Body of pancreas (tissue), 4 donors: Measurements from ENCODE around the gene RBM10. TPM values are rescaled to one million over a fixed set of nuclear protein-coding genes. Genes with fewer than 3 reads are reported as not detected.
A peak's percentile ranks its signal among the peaks of the same experiment; 100 is the strongest.

Source experiments
- ATAC-seq: fragments of 150-250 bp; one replicate; pipeline ENCODE4 v1.9.1; 2016
- DNase-seq, 4 donors: peaks; one replicate each; pipeline ENCODE4 v3.0.0-alpha.2; 2019
- H3K27ac ChIP-seq, 4 donors: fragments of 200-600 bp; sonication (generic); 1 replicate in 3 of 4; 2 replicates in 1 of 4; pipeline versions ENCODE4 v1.5.1 to v1.6.1; 2016 to 2019; ENCODE audit warnings: mild to moderate bottlenecking in 1 of 4, mixed read lengths in 1 of 4, moderate library complexity in 1 of 4
- H3K27me3 ChIP-seq, 2 donors: fragments of 200-600 bp; sonication (generic); one replicate each; pipeline ENCODE4 v1.6.0; 2016; ENCODE audit warnings: mild to moderate bottlenecking in 1 of 2
- H3K36me3 ChIP-seq, 2 donors: fragments of 200-600 bp; sonication (generic); replicated peaks in 1 of 2; 2 replicates each; pipeline ENCODE4 v1.5.1; 2016; ENCODE audit warnings: low read depth in 2 of 2; ENCODE audit not compliant: insufficient read depth in 1 of 2
- H3K4me1 ChIP-seq: fragments of 200-600 bp; sonication (generic); one replicate; pipeline ENCODE4 v1.6.0; 2016
- H3K4me3 ChIP-seq, 2 donors: fragments of 200-600 bp; sonication (generic); 1 replicate in 1 of 2; 2 replicates in 1 of 2; pipeline ENCODE4 v1.5.1; 2016 to 2019
- H3K9me3 ChIP-seq, 3 donors: fragments of 200-600 bp; sonication (generic); 1 replicate in 2 of 3; 2 replicates in 1 of 3; pipeline ENCODE4 v1.5.1; 2016
- POLR2A ChIP-seq, 3 donors: fragments of 450-650 bp; IDR thresholded peaks; one replicate each; pipeline ENCODE4 v1.6.1; 2016; ENCODE audit warnings: antibody characterized with exemption in 3 of 3, mild to moderate bottlenecking in 2 of 3
- WGBS, 2 donors: methylation state at CpG; one replicate each; pipeline ENCODE4 v1.1.5; 2017; 5-methylcytosine and 5-hydroxymethylcytosine counted together
- intact Hi-C: fragments of 100-400 bp; cut with DNase I; formaldehyde crosslinking; loops from one replicate; pipeline ENCODE4 v1.15.1; 2023
- total RNA-seq, 2 donors: library from RNA; depleted of rRNA; stranded (reverse); fragments of >200 nt; gene quantifications; one replicate each; pipeline ENCODE4 v1.1.0, GENCODE V29; 2016
- TF ChIP-seq, protein P1 (sequence below), 7 experiments: fragments of 450-650 bp in 4 of 7; fragments of 200-600 bp in 3 of 7; sonication (generic) in 3 of 7; IDR thresholded peaks; one replicate each; pipeline ENCODE4 v1.5.1; 2016 to 2019; ENCODE audit warnings: antibody characterized with exemption in 7 of 7

The RBM10 gene
- total RNA-seq, 2 donors from 2014 or later, result 16.1 to 29.0 TPM

DNA sequence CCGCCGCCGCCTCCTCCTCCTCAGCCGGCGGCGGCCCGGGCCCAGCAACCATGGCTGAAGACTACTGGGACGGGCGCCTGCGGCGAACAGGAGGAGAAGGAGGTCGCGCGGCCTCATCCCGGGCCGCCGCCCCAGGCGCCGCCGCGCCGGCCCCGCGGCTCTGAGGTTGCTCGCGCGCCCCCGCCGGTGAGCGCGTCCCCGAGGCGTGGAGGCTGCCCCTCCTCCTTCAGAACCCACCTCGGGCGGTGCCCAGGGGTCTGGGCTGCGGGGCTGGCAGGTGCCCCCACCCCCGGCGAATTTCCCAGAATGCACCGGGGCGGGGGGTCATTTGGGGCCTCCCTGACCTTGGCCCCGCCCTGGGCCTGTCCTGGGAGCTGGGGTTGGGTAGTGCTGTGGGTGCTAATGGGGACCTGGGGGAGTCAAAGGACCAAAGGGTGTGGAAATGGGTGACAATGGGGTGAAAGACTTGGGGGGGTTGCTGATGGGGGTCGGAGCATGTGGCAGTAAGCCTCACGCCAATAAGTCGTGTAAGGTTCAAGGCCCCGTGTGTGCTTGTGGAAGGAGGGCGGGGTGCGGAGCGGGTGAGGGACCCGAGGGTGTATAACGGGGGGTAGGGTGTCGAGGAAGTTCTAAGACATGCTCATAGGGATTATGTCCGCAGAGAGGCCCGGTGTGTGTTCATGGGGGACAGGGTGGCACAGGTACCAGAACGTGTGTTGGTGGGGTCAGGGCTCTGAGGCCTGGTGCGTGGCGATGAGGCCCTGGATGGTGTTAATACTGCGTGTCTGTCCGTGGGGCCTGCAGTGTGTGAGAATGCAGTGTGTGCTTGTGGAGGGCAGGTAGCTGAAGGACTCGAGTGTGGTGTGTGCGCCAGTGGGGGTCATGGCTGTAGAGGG, 74.1 kb downstream of the RBM10 start:
- no peaks in the 10 kb centered on the region for H3K9me3 ChIP-seq
- peaks cover 29% of the 10 kb centered on the region for H3K4me1 ChIP-seq
- TF ChIP-seq POLR2A (IDR thresholded peaks at IDR 0.05), result no peak
- 1% methylated on average over 11 to 28 of the region's 60 CpGs for WGBS, 2 donors
- H3K4me3 ChIP-seq, result peak overlapping the region; percentile 45 to 57
- H3K36me3 ChIP-seq, result peaks cover 0 to 3% of the 10 kb centered on the region in 2 donors
- intact Hi-C loops, result no loop called here
- H3K27ac ChIP-seq, result peak overlapping the region; percentile 93 to 99 (median 98)
- DNase-seq (peak; percentile 30 to 48 (median 36)), ATAC-seq (no peak)
- no peaks in the 10 kb centered on the region for H3K27me3 ChIP-seq

DNA sequence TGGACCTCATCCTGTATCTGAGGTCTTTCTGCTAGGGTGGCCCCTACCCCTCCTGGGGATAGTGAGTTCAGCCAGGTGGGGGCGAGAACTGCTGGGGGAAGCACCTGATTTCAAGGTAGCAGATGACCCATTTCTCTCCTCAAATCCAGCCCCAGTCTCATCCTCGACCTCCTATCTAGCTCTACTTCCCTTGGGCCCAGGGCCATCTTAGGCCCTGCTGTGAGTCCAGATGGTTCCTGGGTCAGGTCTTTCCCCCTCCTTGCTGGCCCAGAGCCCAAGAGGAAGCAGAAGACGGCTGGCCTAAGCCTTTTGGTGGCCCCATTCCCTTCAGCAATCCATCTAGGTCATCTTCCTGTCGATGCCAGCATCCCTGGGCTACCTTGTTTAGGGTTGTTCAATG, 76.7 kb downstream of the RBM10 start:
- no peak overlapping the region for H3K27ac ChIP-seq
- H3K4me1 ChIP-seq, result peaks cover 26% of the 10 kb centered on the region
- no peak overlapping the region for H3K4me3 ChIP-seq
- intact Hi-C loops, result no loop called here
- WGBS, 2 donors, result 33 to 53% methylated on average over 2 to 3 of the region's 4 CpGs
- H3K36me3 ChIP-seq, result peaks cover 0 to 6% of the 10 kb centered on the region in 2 donors
- no peak for ATAC-seq
- no peaks in the 10 kb centered on the region for H3K27me3 ChIP-seq
- no peaks in the 10 kb centered on the region for H3K9me3 ChIP-seq
- peak in 1 of 4 donors; percentile 19 for DNase-seq
- TF ChIP-seq, protein P1, sequence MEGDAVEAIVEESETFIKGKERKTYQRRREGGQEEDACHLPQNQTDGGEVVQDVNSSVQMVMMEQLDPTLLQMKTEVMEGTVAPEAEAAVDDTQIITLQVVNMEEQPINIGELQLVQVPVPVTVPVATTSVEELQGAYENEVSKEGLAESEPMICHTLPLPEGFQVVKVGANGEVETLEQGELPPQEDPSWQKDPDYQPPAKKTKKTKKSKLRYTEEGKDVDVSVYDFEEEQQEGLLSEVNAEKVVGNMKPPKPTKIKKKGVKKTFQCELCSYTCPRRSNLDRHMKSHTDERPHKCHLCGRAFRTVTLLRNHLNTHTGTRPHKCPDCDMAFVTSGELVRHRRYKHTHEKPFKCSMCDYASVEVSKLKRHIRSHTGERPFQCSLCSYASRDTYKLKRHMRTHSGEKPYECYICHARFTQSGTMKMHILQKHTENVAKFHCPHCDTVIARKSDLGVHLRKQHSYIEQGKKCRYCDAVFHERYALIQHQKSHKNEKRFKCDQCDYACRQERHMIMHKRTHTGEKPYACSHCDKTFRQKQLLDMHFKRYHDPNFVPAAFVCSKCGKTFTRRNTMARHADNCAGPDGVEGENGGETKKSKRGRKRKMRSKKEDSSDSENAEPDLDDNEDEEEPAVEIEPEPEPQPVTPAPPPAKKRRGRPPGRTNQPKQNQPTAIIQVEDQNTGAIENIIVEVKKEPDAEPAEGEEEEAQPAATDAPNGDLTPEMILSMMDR (IDR thresholded peaks at IDR 0.05), result no peak
- no peak for TF ChIP-seq POLR2A (IDR thresholded peaks at IDR 0.05)

DNA sequence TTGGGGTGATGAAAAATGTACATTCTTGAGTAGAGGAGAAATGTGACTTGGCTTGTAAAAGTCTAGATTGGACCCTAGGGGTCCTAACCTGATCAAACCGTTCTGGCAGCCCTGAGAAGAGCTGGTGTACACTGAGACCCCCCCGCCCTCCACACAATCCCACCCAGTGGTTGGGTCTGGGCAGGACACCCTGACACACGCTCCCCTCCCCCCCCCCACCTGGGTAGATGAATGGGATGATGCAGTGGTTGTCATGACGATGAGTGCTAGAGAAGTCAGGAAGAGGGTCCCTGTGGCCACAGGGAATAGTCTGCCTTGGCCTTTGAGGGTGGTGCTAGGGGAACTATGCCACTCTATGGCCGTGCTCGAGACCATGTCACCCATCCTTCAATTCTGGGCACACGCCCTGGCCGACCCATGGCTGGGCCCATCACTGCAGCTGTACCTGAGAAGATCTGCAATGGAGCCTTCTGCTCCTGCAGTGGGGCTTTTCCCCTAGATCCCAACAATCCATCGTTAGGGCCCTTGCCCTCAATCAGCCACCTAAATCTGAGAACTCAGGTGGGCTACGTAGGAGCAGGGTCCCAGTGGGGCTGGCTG, 77.8 kb downstream of the RBM10 start:
- intact Hi-C loops, result no loop called here
- TF ChIP-seq POLR2A (IDR thresholded peaks at IDR 0.05), result no peak
- TF ChIP-seq, protein P1 (IDR thresholded peaks at IDR 0.05), result no peak
- 73 to 90% methylated on average over 2 of the region's 10 CpGs for WGBS, 2 donors
- Histone ChIP-seq H3K4me1 (peaks cover 19% of the 10 kb centered on the region), H3K36me3 (peaks cover 0 to 10% of the 10 kb centered on the region in 2 donors), H3K27me3 (no peaks in the 10 kb centered on the region), H3K4me3 (no peak overlapping the region), H3K27ac (no peak overlapping the region), H3K9me3 (no peaks in the 10 kb centered on the region)
- DNase-seq (peak in 1 of 4 donors; percentile 3), ATAC-seq (no peak)

DNA sequence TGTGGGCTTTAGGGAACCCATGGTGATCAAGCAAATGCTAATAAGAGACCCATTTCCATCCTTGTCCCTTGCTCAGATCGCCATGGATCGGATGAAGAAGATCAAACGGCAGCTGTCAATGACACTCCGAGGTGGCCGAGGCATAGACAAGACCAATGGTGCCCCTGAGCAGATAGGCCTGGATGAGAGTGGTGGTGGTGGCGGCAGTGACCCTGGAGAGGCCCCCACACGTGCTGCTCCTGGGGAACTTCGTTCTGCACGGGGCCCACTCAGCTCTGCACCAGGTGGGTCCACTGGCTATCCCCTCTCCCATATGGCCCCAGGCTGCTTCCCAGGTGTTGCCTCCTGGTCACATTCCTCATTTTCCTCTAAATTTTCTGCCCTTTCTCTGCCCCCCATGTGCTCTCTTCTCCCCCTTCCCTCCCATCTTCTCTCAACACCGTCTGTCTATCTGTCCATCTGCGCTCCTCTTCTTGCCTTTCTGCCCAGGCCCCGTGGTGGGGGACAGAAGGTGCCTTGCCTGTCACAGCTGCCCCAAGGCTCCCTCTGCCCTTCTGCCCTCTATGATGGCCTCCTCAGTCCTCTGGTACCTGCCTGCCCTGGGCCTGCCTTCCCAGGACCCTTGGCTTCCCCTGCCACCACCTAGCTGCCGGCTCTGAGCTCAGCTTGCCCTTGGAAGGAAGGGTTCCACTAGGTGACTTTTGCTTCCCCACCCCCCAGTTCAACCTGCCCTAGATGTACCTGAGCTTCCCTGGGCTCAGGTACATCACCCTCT, 78.6 kb downstream of the RBM10 start:
- H3K4me1 ChIP-seq, result peaks cover 19% of the 10 kb centered on the region
- H3K36me3 ChIP-seq, result peaks cover 0 to 11% of the 10 kb centered on the region in 2 donors
- ATAC-seq (no peak), DNase-seq (peak in 1 of 4 donors; percentile 3)
- H3K4me3 ChIP-seq, result no peak overlapping the region
- no peaks in the 10 kb centered on the region for H3K9me3 ChIP-seq
- no peak overlapping the region for H3K27ac ChIP-seq
- intact Hi-C loops, result no loop called here
- H3K27me3 ChIP-seq, result no peaks in the 10 kb centered on the region
- TF ChIP-seq, protein P1 (IDR thresholded peaks at IDR 0.05), result no peak
- no peak for TF ChIP-seq POLR2A (IDR thresholded peaks at IDR 0.05)
- 90 to 95% methylated on average over 3 to 13 of the region's 13 CpGs for WGBS, 2 donors
